ENCODE measurements around the gene PRKAR1B. TPM values are rescaled to one million over a fixed set of nuclear protein-coding genes. Genes with fewer than 3 reads are reported as not detected.
"Not testable (repeated sequence)": the region's sequence is repeated elsewhere in the genome, so short reads cannot be mapped to it uniquely, and the experiment has no call there.

The PRKAR1B gene
- total and polyA plus RNA-seq, 8 donors, result 2.5 to 8.4 (median 5.3) TPM

GRCh38 chr7:746155-747061 is 19.3 kb upstream of the PRKAR1B start:
- ATAC-seq, result no peak
- WGBS, 2 donors, result 95% methylated on average over 37 to 40 of the region's 40 CpGs
- DNase-seq, result peak in 1 of 6 donors; percentile 48

GRCh38 chr7:745431-746154 is 18.5 kb upstream of the PRKAR1B start:
- no peak for FAIRE-seq
- H3K36me3 ChIP-seq, result peaks cover 0 to 13% (median 0%) of the 10 kb centered on the region in 3 donors

More at GRCh38 chr7:746155-747061, 19.3 kb upstream of the PRKAR1B start:
- H3K27me3 ChIP-seq, result no peaks in the 10 kb centered on the region
- no peak overlapping the region for H3K4me3 ChIP-seq
- no peaks in the 10 kb centered on the region for H3K9me3 ChIP-seq
- FAIRE-seq, result no peak
- peaks cover 0 to 5% (median 0%) of the 10 kb centered on the region in 3 donors for H3K36me3 ChIP-seq
- intact Hi-C loops (cut with DNase I), result no loop called here
- no peak overlapping the region for H3K27ac ChIP-seq
- peaks cover 0 to 6% (median 0%) of the 10 kb centered on the region in 3 donors for H3K4me1 ChIP-seq
- no peak for TF ChIP-seq CTCF (IDR thresholded peaks at IDR 0.05)

GRCh38 chr7:744854-745430 is 17.9 kb upstream of the PRKAR1B start:
- TF ChIP-seq CTCF (IDR thresholded peaks at IDR 0.05), result no peak
- FAIRE-seq (no peak), DNase-seq (peak in 1 of 6 donors; percentile 27), ATAC-seq (no peak)
- Histone ChIP-seq H3K9me3 (no peaks in the 10 kb centered on the region), H3K27ac (no peak overlapping the region), H3K27me3 (no peaks in the 10 kb centered on the region), H3K36me3 (peaks cover 0 to 19% (median 0%) of the 10 kb centered on the region in 3 donors), H3K4me3 (no peak overlapping the region), H3K4me1 (peaks cover 0 to 6% (median 0%) of the 10 kb centered on the region in 3 donors)
- WGBS, 2 donors, result 97 to 99% methylated on average over 20 of the region's 20 CpGs
- intact Hi-C loops (cut with DNase I), result no loop called here

More at GRCh38 chr7:745431-746154, 18.5 kb upstream of the PRKAR1B start:
- Histone ChIP-seq H3K27ac (no peak overlapping the region), H3K27me3 (no peaks in the 10 kb centered on the region), H3K4me3 (no peak overlapping the region), H3K4me1 (peaks cover 0 to 6% (median 0%) of the 10 kb centered on the region in 3 donors), H3K9me3 (no peaks in the 10 kb centered on the region)
- no peak for TF ChIP-seq CTCF (IDR thresholded peaks at IDR 0.05)
- 93 to 95% methylated on average over 23 of the region's 23 CpGs for WGBS, 2 donors
- intact Hi-C loops (cut with DNase I), result no loop called here
- DNase-seq (peak in 1 of 6 donors; percentile 26), ATAC-seq (no peak)

- H3K9me3 ChIP-seq; H3K4me1 ChIP-seq; H3K4me3 ChIP-seq; DNase-seq; H3K27ac ChIP-seq; intact Hi-C loops (cut with DNase I); ATAC-seq; H3K27me3 ChIP-seq; FAIRE-seq: not testable (repeated sequence)
- peaks cover 0 to 19% (median 0%) of the 10 kb centered on the region in 3 donors for H3K36me3 ChIP-seq
- WGBS, 2 donors, result 90 to 96% methylated on average over 5 of the region's 5 CpGs
Measured at GRCh38 chr7:744128-744520, 17.0 kb upstream of the PRKAR1B start.

- H3K4me1 ChIP-seq; H3K4me3 ChIP-seq; H3K9me3 ChIP-seq; H3K27me3 ChIP-seq; H3K27ac ChIP-seq; FAIRE-seq; ATAC-seq; intact Hi-C loops (cut with DNase I): not testable (repeated sequence)
- 94 to 95% methylated on average over 14 of the region's 14 CpGs for WGBS, 2 donors
- peaks cover 0 to 19% (median 0%) of the 10 kb centered on the region in 3 donors for H3K36me3 ChIP-seq
- peak in 1 of 6 donors; percentile 18 for DNase-seq
Measured at GRCh38 chr7:743341-744127, 16.5 kb upstream of the PRKAR1B start.
